Prostate gland (tissue), 2 donors: ENCODE data around the gene IRX4. TPM values are rescaled to one million over a fixed set of nuclear protein-coding genes. Genes with fewer than 3 reads are reported as not detected.

Experiments used
- DNase-seq: peaks from one replicate; pipeline ENCODE4 v3.0.0-alpha.2; 2019; ENCODE audit warnings: low spot score
- H3K27ac ChIP-seq, 2 donors: fragments of 200-600 bp; sonication (generic); 2 replicates each; pipeline ENCODE4 v1.5.1; 2017 to 2019
- H3K27me3 ChIP-seq: fragments of 200-600 bp; sonication (generic); replicated peaks from 2 replicates; pipeline ENCODE4 v1.5.1; 2019; ENCODE audit not compliant: insufficient read depth
- H3K36me3 ChIP-seq, 2 donors: fragments of 200-600 bp; sonication (generic); 1 replicate in 1 of 2; 2 replicates in 1 of 2; pipeline versions ENCODE4 v1.5.1 to v1.8.1; 2017 to 2019
- H3K4me1 ChIP-seq: fragments of 200-600 bp; sonication (generic); replicated peaks from 2 replicates; pipeline ENCODE4 v1.5.1; 2019
- H3K4me3 ChIP-seq, 2 donors: fragments of 200-600 bp; sonication (generic); 2 replicates each; pipeline ENCODE4 v1.5.1; 2017 to 2019
- H3K9me3 ChIP-seq: fragments of 200-600 bp; sonication (generic); 2 replicates; pipeline ENCODE4 v1.5.1; 2017
- POLR2A ChIP-seq: fragments of 450-650 bp; IDR thresholded peaks from one replicate; pipeline ENCODE4 v1.6.1; 2016; ENCODE audit warnings: antibody characterized with exemption, mild to moderate bottlenecking
- POLR2AphosphoS5 ChIP-seq: sonication (generic); formaldehyde crosslinking; IDR thresholded peaks from one replicate; pipeline ENCODE4 v1.6.1; 2017; ENCODE audit warnings: antibody characterized with exemption
- WGBS: methylation state at CpG from one replicate; pipeline ENCODE4 v1.1.5; 2018; 5-methylcytosine and 5-hydroxymethylcytosine counted together
- intact Hi-C: fragments of 100-400 bp; cut with DNase I; formaldehyde crosslinking; loops from one replicate; pipeline ENCODE4 v1.14.2; 2022
- total RNA-seq, 2 donors: library from RNA; depleted of rRNA; stranded (reverse); fragments of >200 nt; gene quantifications; one replicate each; pipeline ENCODE4 v1.1.0, GENCODE V29; 2016
- TF ChIP-seq, protein P1 (sequence below), 4 experiments: fragments of 200-600 bp in 2 of 4; fragments of 450-650 bp in 2 of 4; sonication (generic) in 2 of 4; IDR thresholded peaks; 1 replicate in 3 of 4; 2 replicates in 1 of 4; pipeline ENCODE4 v1.5.1; 2016 to 2019; ENCODE audit warnings: antibody characterized with exemption in 4 of 4, mild to moderate bottlenecking in 2 of 4, moderate library complexity in 2 of 4

IRX4 gene
- total RNA-seq, 2 donors from 2014 or later, result 1.8 to 30.0 TPM

- Histone ChIP-seq H3K36me3 (no peaks in the 10 kb centered on the region), H3K27me3 (peaks cover 22% of the 10 kb centered on the region), H3K9me3 (no peaks in the 10 kb centered on the region), H3K4me1 (no peaks in the 10 kb centered on the region), H3K4me3 (no peak overlapping the region), H3K27ac (no peak overlapping the region)
- DNase-seq, result no peak
- WGBS, result 75% methylated on average over 17 of the region's 17 CpGs
- TF ChIP-seq, protein P1, sequence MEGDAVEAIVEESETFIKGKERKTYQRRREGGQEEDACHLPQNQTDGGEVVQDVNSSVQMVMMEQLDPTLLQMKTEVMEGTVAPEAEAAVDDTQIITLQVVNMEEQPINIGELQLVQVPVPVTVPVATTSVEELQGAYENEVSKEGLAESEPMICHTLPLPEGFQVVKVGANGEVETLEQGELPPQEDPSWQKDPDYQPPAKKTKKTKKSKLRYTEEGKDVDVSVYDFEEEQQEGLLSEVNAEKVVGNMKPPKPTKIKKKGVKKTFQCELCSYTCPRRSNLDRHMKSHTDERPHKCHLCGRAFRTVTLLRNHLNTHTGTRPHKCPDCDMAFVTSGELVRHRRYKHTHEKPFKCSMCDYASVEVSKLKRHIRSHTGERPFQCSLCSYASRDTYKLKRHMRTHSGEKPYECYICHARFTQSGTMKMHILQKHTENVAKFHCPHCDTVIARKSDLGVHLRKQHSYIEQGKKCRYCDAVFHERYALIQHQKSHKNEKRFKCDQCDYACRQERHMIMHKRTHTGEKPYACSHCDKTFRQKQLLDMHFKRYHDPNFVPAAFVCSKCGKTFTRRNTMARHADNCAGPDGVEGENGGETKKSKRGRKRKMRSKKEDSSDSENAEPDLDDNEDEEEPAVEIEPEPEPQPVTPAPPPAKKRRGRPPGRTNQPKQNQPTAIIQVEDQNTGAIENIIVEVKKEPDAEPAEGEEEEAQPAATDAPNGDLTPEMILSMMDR (IDR thresholded peaks at IDR 0.05), result no peak
- TF ChIP-seq POLR2A (no peak), POLR2AphosphoS5 (no peak)
- intact Hi-C loops, result no loop called here
Observed at GRCh38 chr5:1855596-1855995, 27.1 kb downstream of the IRX4 start.

- intact Hi-C loops, result no loop called here
- H3K4me3 ChIP-seq, result no peak overlapping the region
- TF ChIP-seq POLR2A (no peak), POLR2AphosphoS5 (no peak)
- TF ChIP-seq, protein P1 (IDR thresholded peaks at IDR 0.05), result no peak
- no peaks in the 10 kb centered on the region for H3K9me3 ChIP-seq
- H3K27me3 ChIP-seq, result peaks cover 22% of the 10 kb centered on the region
- H3K4me1 ChIP-seq, result no peaks in the 10 kb centered on the region
- H3K27ac ChIP-seq, result no peak overlapping the region
- DNase-seq, result no peak
- WGBS, result 52% methylated on average over 3 of the region's 3 CpGs
- H3K36me3 ChIP-seq, result no peaks in the 10 kb centered on the region
Observed at GRCh38 chr5:1855075-1855474, 27.6 kb downstream of the IRX4 start.

DNA sequence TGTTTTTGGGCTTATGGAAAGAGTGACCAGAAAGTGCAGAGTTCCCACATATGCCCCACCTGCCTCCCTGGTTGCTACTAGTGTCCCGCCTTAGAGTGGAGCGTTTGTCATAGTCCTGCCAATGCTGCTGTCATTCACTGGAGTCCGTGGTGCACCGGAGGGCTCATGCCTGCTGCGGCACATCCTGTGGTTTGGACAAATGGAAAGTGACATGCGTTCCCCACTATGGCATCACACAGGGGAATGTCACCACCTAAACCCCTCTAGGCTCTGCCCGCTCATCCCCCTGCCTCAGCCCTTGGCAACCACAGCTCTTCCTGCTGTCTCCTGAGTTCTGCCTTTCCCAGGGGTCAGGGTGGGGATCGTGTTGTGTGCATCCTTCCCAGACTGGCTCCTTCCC is 29.2 kb downstream of the IRX4 start:
- Histone ChIP-seq H3K4me1 (no peaks in the 10 kb centered on the region), H3K27me3 (peaks cover 22% of the 10 kb centered on the region), H3K36me3 (no peaks in the 10 kb centered on the region), H3K27ac (no peak overlapping the region), H3K4me3 (no peak overlapping the region), H3K9me3 (no peaks in the 10 kb centered on the region)
- 56% methylated on average over 8 of the region's 8 CpGs for WGBS
- intact Hi-C loops, result no loop called here
- DNase-seq, result no peak
- TF ChIP-seq POLR2A (no peak), POLR2AphosphoS5 (no peak)
- TF ChIP-seq, protein P1 (IDR thresholded peaks at IDR 0.05), result no peak

DNA sequence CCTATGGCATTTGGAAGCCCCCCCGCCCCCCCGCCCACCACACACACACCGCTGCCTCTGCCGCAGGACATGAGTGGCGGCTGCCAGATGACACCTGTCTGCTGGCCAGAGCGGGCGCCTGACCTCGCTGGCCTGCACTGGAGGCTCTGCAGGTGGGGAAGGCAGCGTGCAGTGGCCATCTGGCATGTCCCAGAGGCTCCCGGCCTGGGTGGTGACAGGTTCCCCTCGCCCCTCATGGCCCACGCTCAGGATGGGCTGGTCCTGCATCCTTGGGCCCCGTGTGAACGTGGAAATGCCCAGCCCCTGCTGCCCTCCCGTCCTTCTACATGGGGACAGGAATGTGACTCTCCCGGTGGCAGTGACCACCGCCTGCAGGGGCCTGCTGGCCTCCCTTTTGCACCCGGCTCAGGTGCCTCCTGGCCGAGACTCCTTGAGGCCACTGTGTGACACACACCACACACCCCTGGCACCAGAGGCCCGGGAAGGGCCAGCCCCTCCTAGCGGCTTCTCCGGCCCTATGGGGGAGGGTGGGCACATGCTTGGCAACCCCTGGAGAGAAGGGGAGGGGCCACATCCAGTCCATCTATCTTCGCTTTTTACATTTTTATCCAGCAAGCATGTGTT is 30.3 kb downstream of the IRX4 start:
- TF ChIP-seq POLR2A (no peak), POLR2AphosphoS5 (no peak)
- TF ChIP-seq, protein P1 (IDR thresholded peaks at IDR 0.05), result no peak
- intact Hi-C loops, result no loop called here
- Histone ChIP-seq H3K36me3 (no peaks in the 10 kb centered on the region), H3K27me3 (peaks cover 25% of the 10 kb centered on the region), H3K4me1 (no peaks in the 10 kb centered on the region), H3K9me3 (no peaks in the 10 kb centered on the region), H3K4me3 (no peak overlapping the region), H3K27ac (no peak overlapping the region)
- DNase-seq, result no peak
- WGBS, result 72% methylated on average over 23 of the region's 23 CpGs

DNA sequence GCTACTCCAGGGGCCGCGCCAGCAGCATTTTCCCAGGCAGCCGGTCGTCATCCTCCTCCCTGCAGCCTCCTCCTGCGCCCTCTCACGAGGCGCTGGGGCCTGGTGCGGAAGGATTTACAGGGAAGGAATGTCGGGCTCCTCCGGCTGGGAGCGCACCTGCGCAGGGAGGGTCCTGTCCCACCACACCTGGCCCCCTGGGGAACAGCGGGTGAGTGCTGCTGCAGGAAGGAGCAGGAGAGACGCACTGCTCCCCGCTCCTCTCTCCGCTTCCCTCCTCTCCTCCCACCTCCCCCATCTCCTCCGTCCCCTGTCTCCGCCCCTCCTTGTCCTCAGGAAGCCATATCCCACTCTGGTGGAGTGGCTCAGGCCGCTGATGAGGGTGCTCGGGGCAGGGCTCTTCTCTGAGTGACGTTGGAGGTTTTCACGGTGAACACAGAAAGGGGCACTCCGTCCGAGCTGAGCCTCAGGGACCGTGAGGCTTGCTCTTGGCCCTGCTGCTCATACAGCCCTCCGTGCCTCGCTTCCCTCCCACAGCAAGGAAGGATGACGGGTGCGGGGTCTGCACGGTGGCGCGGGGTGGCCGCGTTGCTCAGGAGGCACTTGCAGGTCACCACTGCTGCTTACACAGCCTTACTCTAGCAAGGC is 31.3 kb downstream of the IRX4 start:
- no peak for DNase-seq
- H3K4me1 ChIP-seq, result no peaks in the 10 kb centered on the region
- WGBS, result 12% methylated on average over 33 of the region's 34 CpGs
- H3K4me3 ChIP-seq, result no peak overlapping the region
- H3K36me3 ChIP-seq, result no peaks in the 10 kb centered on the region
- no peaks in the 10 kb centered on the region for H3K9me3 ChIP-seq
- H3K27ac ChIP-seq, result no peak overlapping the region
- intact Hi-C loops, result no loop called here
- TF ChIP-seq POLR2A, result no peak
- TF ChIP-seq POLR2AphosphoS5, result no peak
- TF ChIP-seq, protein P1 (IDR thresholded peaks at IDR 0.05), result no peak
- H3K27me3 ChIP-seq, result peaks cover 25% of the 10 kb centered on the region
